GM21381 (cell line): ENCODE data around the gene PDE11A.

Experiments used
- ATAC-seq: cut with Tn5 transposase; IDR thresholded peaks from one replicate; pipeline ENCODE4 v1.9.1; 2021; ENCODE audit warnings: mild to moderate bottlenecking, moderate library complexity; ENCODE audit not compliant: unreplicated experiment

The PDE11A gene

DNA sequence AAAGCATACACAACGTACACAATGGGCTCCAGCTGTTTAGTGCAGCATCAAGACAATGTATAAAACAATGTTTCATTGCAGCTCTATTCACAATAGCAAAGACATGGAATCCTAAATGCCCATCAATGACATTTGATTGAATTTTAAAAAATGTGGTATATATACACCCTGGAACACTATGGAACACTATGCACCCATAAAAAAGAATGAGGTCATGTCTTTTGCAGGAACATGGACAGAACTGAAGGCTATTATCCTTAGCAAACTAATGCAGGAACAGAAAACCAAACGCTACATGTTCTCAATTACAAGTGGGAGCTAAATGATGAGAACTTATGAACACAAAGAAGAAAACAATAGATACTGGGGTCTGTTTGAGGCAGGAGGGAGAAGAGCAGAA is 364.5 kb downstream of the PDE11A start:
- no peak for ATAC-seq

DNA sequence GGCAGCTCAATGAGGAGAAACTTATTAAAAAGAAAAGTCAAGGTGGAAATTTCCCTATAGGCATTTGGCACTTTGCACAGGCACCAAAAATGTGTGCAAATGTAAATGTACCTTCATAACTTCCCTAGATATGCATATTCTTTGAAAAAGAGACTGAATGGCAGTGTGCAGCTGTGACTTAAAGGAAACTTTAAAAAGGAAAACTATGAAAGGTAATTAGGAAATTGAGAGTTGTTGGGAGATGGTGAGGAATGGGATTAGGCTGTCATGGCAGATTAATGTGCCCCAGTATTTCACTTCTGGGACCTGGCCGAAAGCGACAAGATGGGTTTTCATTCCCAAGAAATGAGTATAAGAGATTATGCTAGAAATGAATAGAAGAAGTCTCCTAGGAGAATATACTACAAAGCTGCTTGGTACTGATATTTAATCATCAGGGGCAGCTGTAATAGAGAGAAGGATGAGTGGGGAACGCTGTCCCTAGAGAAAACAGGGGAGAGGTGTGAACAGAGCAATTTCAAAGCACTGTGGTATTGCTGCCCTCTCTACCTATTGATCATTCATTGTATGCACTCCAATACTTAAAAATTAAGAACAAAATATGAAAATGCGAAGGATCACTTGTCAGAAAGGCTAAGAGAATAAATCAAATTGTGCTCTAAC is 366.9 kb downstream of the PDE11A start:
- no peak for ATAC-seq

DNA sequence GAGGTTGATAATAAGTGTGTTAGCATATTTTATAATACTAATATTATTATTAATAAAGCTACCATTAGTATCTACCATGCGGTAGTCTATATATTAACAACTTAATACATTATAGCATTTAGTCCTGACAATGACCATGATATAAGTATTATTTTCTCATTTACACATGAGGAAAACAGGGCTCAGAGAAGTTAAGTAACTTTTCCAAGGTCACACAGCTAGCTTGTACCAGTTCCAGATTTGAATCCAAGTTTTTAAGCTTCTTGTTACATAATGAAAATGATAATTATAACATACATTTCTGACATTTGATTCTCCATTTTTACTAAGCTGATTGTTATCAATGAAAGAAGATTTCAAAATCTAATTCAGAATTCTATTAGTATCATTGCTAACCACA is 369.4 kb downstream of the PDE11A start:
- ATAC-seq = no peak

DNA sequence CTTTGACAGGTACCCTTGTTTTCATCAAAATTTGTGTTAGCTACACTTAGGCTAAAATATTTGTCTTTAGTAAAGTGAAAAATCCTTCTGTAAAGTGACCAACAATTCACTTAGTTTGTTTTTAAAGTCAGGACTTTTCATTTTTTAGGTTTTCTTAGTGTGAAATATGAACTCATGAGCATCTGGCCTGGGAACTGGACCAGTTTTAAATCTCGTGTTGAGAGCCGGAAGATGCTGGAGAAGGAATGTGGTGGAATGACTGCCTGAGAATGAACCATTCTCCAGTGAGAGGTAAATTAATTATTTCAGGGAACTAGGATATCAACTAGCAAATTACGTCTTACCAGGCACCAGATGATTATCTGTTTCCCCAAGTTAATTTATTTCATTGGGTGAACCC is 374.3 kb downstream of the PDE11A start:
- no peak for ATAC-seq

DNA sequence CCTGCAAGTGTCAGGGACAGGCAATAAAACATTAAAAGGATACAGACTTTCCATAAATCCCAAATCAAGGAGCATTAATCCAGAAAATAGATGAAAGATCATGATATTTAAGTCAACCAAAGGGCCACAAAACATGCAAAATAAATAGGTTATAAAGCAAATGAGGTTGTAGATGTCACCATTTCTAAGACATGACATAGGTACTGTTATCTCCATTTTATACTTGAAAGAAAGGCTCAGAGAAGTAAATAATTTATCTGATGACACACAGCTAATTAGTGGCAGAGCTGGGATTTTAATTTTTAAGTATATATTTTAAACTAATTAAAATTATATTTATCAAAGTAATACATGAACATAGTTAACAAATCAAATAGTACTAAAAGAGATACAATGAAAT is 378.2 kb downstream of the PDE11A start:
- no peak for ATAC-seq

DNA sequence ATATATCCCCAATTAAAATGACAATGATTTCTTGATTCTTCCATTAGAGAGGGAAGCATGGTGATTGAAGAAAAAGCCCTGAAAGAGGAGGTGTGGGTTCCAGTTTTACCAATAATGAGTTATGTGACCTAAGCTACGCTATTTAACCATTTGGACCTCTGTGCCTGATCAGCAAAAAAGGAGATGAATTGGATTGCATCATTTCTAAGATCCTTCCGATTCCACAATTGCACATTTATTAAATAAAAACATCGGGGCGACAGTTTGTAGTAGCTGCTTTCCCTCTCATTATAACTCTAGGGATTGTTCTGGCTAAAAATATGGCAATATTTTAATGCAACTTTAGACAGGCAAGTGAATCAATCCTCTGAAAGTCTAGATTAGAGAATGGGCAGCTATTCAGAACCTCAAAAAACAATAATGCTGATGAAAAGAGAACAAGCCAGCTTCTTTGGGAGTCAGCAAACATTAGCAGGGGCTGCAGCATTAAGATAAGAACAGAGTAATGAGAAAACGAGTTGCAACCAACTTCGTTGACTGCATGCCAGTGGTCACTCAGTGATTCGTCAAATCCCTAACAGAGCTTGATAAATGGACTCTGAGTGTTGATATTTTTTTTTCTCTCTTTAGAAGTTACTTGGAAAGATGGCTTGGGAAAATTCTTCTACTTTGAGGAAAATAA is 378.8 kb downstream of the PDE11A start:
- ATAC-seq = no peak

DNA sequence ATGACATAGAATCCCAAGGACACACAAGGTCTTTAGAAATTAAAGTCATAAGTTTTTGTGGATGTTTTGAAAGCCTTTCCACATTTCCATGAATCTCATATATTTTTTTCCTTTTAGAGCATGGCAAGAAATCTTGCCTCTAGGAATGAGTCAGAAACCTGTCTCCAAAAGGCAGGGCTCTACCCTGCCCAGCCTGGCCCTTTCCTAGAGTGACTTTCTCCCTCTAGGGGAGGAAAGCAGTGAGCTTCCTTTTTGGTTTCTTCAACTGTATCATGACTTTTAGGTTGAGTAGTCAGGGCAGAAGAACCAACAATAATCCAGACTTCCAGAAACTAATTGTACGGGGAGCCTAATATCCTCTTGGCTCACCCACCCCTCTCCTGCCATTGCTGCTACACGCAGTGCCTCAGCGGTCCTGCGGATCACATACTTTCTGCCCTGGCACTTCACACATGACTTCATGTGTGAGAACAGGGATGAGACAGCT is 379.8 kb downstream of the PDE11A start:
- no peak for ATAC-seq

DNA sequence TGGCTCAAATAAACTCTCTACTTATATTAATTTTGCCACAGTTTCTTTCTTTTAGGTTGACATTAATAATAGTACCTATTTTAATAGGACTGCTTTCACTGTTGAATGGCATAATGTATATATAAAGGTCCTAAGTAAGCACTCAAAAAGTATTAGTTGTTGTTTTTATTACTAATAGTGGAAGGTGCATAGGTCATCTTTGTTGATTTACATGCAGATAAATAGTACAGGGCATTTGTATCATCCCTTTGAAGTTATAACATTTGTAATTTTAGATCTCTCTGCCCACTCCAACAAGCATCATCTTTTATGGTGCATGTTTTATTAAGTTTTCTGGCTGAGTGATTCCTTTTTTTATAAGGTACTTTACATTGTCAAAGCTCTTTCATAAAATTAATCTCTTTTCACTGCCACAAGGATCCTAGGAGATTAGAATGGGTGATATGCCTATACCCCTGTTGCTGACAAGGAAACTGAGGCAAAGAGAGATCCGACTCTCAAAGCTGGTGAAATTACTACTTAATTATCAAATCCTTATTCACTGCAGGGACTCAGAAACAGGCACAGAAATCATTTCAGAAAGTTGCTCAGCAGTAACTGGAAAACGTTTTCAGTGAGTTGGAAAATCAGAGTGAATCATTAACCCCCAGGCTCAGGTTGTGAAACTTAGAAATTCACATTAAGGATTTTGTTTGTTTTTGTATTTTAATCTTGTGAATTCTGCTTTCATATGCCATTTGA is 380.4 kb downstream of the PDE11A start:
- ATAC-seq = no peak

DNA sequence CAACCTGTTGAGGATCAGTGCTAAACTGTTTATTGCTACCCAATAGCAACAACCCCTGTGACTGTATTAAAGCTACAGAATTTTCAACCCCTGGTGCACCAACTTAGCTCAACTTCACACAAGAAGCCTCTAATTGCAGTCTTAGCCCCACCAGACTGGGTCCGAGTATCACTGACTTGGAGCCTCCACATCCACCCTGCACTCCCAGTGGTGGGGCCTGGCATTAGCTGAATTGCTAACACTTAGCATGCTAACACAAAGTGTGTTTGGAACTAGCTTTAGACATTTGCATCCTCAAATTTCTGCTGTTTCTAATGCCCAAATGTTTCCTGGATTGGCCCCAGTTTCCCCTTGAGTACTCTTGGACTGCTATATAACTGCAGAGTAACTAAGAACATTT is 381.4 kb downstream of the PDE11A start:
- no peak for ATAC-seq

DNA sequence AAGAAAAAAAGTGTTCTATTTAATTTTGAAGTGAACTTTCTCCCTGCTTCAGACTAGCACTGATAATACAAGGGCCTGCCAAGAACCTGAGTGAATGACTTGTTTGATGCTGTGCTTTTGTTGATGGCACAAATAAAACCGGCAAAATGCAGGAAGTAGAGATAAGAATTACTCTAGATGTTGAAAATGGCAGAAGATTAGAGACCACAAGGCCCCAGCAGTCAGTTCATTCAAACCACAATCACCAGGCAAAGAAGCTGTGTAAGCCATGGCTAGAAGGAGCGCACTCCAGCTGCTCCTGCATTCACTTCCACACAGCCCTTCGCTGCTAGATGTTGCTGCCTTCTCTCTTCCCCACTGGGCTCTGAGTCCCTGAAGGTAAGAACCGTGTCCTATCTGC is 383.0 kb downstream of the PDE11A start:
- ATAC-seq = no peak

DNA sequence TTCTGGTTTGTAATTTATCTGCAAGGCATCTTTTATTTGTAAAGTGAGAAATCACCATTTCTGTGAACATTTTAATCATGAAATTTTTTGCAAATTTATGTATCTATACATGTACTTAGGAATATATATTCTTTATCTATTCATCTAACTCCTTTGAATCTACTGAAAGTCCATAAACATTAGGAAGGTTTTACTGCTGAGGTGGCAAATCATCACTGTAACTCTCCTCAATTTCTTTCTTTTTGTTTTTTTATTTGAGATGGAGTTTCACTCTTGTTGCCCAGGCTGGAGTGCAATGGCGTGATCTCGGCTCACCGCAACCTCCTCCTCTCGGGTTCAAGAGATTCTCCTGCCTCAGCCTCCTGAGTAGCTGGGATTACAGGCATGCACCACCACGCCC is 383.7 kb downstream of the PDE11A start:
- ATAC-seq = no peak

DNA sequence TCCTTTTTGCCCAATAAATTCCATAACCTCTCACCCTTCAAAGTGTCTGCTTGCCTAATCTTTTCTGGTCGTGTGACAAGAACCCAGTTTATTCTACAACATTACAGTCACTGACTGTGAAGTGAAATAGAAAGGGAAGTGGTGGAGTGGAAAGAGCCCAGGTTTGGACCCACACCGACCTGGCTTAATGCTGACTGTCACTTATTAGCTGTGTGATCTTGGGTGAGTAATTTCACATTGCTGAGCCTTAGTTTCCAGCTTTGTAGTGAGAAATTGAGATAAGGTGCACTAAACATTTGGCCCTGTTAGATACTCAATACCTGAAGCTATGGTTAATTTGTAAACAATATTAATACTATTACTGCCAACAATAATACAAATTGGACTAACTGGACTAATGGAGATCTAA is 388.9 kb downstream of the PDE11A start:
- no peak for ATAC-seq

DNA sequence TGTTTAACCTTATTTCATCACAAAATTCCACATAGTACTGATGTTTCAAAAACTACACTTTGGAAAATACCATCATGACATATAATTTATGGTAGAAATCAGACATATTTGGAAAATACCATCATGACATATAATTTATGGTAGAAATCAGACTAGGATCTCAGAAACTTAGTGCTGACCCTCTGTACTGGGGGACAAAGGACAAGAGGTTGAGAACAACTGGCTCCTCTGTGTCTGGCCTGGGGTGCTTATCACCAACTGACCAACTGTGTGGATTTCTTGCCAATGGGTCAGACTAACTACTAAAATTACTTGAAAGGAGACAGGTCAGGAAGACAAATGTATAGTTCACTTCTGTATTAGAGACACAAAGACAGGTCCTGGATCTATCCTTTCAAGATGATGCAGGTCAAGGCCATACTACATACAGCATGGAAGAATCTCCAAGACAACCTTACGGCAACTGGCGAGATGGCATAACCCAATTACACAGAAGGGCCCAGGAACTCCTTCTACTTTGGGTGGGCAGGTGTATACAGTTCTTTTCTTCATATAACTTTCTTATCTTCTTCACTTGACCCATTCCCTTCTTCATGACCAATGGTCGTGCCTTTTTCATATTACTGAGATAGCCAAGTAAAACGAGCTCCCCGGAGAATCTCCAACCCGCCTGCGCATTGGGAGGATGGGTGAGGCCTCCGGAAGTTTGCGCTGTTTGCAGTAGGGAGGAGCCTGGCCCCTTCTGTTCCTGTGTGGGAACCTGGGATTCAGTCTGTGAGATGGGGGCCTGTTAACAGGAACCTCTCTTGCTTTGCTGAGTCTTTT is 389.5 kb downstream of the PDE11A start:
- ATAC-seq = no peak

DNA sequence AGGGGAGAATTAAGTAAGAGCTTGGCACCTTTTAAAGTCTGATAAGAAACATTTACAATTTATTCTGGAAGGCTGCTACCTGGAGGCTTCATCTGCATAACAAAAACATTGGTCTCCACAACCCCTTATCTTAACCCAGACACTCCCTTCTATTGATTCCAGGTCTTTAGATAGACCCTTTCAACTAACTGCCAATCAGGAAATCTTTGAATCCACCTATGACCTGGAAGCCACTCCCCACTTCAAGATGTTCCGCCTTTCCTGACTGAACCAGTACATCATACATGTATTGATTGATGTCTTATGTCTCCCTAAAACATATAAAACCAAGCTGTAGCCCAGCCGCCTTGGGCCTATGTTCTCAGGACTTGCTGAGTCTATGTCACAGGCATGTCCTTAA is 390.6 kb downstream of the PDE11A start:
- ATAC-seq = no peak

DNA sequence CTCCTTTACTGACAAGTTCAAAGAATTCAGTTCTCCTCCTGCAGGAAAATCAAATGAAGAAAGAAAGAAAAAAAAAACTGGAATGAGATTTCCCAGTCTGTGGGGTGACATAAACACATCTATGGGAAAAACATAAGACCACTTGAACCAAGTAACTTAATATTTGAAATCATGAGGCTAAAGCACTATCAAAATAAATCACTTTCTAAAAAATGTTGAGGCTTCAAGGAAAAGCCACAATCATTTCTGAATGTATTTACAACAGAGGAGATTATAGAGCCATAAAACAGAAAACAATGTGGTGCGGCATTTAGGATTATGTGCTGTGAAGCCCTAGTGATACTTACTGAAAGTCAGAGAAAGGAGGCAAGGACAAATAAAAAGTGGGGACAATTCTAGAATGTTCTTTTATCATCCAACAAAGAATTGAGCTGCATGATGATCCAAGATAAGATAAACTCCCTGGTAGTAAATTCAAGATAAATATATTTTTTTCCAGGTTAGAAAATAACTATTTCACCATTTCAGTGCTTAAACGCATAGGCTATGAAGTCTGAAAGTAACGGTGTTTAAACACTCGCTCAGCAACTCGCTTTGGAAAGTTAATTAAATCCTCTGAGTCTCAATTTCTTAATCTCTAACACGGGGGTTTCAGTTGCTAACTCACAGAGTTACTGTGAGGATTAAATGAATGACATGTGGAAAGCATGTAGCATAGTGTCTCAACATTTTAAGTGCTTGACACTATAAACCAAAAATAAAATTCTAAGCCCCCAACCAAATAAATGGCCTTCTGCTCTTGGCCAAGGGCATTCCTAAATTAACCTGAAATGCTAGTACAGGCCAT is 391.5 kb downstream of the PDE11A start:
- ATAC-seq = no peak

DNA sequence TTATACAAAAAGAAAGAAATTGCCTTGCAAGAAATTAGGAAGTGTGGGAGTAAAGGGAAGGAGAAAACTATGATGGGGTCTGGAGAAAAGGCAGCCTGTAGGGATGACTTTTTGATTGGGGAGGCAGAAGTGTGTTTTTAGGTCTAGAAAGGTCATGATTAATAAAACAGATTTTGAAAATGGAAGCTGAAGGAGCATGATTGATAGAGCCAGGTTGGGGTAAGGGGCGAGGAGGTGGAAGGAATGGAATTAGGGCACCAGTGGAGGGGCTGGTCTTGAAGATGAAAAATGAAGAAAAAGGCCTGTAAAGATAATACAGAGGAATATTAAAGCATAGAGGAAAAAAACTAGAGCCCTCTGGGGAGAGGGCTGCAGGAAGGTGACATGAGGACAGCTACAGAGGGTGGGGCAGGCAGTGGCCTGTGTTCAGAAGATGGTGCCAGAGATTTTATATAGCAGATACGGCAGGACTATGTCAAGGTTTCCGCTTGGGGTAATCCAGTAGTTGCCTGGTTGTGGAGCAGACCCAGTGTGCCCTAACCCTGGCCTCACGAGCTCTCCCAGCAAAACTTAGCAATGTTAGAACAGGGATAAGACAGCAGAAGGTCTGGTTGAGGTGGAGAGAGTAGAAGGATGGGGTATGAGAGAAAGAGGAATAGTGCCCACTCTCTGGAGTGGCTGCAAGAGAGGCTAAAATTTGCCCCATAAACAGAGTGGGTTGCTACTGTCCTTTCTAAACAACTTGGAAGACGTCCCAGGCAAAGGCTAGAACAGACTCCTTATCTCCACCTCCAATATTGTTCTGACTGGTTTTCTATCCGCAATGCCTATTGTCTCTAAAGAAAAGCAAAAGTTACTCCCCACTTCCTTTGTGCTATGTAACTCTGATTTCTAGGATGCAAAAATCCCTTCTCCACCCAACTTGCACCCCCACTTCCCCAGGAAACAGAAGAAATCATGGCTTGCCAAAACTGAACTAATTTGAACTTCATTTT is 392.7 kb downstream of the PDE11A start:
- ATAC-seq = no peak

DNA sequence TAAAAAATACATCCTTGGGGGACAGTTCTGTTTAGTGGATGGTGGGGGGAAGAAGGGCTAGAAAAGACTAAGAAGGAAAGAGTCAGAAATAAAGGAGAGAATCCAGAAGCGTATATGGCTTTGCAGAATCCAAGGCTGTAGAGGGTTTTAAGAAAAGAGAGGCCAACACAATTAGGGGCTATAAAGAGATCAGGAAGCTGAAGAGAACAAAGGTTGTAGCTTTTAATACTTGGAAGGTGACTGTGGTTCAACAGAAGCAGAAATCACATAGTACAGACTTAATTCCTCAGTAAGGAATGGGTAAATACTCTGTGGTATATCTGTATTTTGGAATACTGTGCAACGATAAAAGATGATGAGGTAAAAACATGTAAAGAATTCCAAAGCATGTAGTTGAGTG is 393.6 kb downstream of the PDE11A start:
- ATAC-seq = no peak

DNA sequence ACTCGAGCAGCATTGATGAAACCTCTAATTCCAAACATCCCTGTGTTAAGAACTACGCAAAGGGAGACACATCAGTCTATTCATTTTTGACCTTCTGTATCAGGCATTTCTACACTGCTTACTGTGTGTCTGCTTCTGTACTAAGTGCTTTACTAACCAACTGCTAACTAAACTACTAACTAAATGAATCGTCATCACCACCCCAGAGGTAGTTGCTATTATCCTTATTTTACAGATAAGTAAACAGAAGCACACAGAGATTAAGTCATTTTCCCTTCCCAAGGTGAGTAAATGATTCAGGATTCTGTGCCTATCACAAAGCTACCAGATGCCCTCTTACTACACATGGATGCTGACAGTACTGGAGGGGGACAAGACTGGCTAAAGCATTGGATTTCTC is 395.9 kb downstream of the PDE11A start:
- no peak for ATAC-seq

DNA sequence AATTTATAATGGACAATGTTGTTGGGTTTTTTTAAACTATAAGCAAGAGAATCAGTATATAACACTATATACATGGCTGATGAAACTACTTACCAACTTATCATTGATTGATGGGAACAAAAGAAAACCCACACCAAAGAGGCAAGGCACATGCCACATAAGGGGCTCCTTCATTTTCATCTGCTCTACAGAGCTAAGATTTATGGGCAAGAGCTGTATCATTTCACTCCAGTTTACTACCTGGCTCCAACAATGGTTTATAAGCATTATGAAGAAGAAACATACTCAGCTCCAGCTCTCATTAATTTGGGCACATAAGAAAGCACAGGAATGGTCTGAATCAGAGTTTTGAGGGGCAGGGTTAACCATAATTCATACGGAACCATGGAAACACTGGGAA is 396.8 kb downstream of the PDE11A start:
- no peak for ATAC-seq
